GM23248 (cell line): Measurements from ENCODE around the gene HERC6.

ENCODE experiments used
- EZH2 ChIP-seq: fragments of 200-600 bp; sonication (generic); IDR thresholded peaks from 2 replicates; pipeline ENCODE4 v1.6.1; 2018; ENCODE audit warnings: antibody characterized with exemption, mild to moderate bottlenecking; ENCODE audit not compliant: insufficient read depth, poor library complexity, severe bottlenecking
- EZH2phosphoT487 ChIP-seq: fragments of 200-600 bp; sonication (generic); IDR thresholded peaks from 2 replicates; pipeline ENCODE4 v1.6.1; 2018; ENCODE audit warnings: antibody characterized with exemption, moderate library complexity, mild to moderate bottlenecking, low read depth; ENCODE audit not compliant: insufficient read depth

DNA sequence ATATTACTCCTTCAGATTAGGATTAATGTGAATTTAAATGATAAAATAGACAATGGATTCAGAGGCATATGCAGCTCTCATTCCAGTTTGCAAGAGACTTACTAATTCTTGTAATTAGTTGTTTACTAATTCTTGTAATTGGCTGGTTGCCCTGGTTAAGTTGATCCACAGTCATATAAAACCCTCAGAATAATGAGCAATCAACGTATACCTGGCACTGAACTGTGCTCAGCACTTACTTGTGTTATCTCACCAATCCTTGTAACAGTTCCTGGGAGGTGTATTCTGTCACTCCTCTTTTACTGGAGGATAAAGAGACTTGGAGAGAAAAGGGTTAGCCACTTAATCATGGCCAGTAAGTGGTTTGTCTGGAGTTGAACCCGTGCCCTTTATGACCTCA, 88.7 kb downstream of the HERC6 start:
- TF ChIP-seq EZH2 (no peak), EZH2phosphoT487 (no peak)
